ENCODE measurements around the gene SHQ1.
"Not testable (repeated sequence)": the region's sequence is repeated elsewhere in the genome, so short reads cannot be mapped to it uniquely, and the experiment has no call there.

Gene SHQ1

GRCh38 chr3:72710471-72710870 is 137.8 kb downstream of the SHQ1 start:
- not testable (repeated sequence) for DNase-seq

GRCh38 chr3:72708441-72708840 is 139.8 kb downstream of the SHQ1 start:
- DNase-seq: no peak

GRCh38 chr3:72702997-72703396 is 145.2 kb downstream of the SHQ1 start:
- no peak for DNase-seq

- no peak for DNase-seq
Measured at GRCh38 chr3:72702390-72702789, 145.9 kb downstream of the SHQ1 start.

- DNase-seq: no peak
Measured at GRCh38 chr3:72700106-72700505, 148.1 kb downstream of the SHQ1 start.

GRCh38 chr3:72699631-72700030 is 148.6 kb downstream of the SHQ1 start:
- no peak for DNase-seq

All from NCI-H526 treated with DMSO at 0.1 percent for 48 hours (cell line).